ENCODE data around the gene SYCE1L. TPM values are rescaled to one million over a fixed set of nuclear protein-coding genes. Genes with fewer than 3 reads are reported as not detected.

The SYCE1L gene
- total RNA-seq, 4 donors from 2014 or later: 0.56 to 0.84 (median 0.69) TPM; not detected in 1

DNA sequence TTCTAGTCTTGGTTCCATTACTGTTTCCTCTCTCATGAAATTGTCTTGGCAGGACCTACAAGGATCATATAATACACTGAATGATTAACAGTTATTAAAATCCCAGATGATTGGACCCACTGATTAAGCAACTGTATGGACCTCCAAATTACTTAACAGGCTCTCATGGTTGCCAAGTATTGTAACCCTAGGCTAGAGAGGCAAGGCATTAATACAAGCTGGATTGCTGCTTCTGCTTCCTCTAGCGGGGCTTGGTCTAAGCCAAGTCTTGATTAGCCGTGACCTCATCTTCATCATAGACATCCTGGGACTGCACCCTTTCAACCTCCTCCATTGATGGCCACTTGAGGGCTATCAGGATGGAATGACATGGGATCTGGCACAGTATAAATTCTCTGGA lies 46.9 kb downstream of the SYCE1L start:
- DNase-seq (ENCODE audit: low spot score): no peak
- no peak for TF ChIP-seq CTCF (IDR thresholded peaks at IDR 0.05)
- ATAC-seq (ENCODE audit: low FRiP score): no peak

DNA sequence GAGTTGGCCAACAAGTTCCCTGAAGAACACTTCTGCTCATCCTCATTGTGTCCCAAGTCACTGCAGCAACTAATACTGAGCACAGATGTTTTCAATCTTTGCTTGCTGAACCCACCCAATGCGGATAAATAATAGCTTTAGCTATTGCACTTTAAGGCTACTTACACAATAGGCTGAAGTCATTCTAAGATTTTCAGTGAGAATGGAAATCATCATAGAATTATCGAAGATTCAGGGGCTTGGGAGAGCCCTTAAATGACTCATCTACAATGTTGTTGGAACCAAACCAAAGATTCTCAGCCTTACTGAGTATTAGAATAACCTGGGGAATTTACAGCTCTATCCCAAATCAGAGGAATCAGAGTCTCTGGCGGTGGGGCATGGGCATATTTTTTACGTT lies 51.2 kb downstream of the SYCE1L start:
- ATAC-seq (ENCODE audit: low FRiP score) (no peak), DNase-seq (ENCODE audit: low spot score) (no peak)
- no peak for TF ChIP-seq CTCF (IDR thresholded peaks at IDR 0.05)

Other genes with a start within 250 kb of the SYCE1L start
- gene MON1B, start 8.2 kb upstream of the SYCE1L start, total RNA-seq: 10 to 100 TPM; 19.0 to 27.6 (median 25.2) TPM
- gene ADAMTS18, start 235.6 kb downstream of the SYCE1L start, total RNA-seq: 10 to 100 TPM in 1 of 4 donors, 1 to 10 TPM in 3; 2.8 to 21.1 (median 7.8) TPM